ENCODE measurements around the gene ZMYND8.
"Not testable (repeated sequence)": the region's sequence is repeated elsewhere in the genome, so short reads cannot be mapped to it uniquely, and the experiment has no call there.

Gene ZMYND8

GRCh38 chr20:47243003-47243402 lies 113.5 kb downstream of the ZMYND8 start:
- DNase-seq = no peak

GRCh38 chr20:47241345-47241781 lies 115.1 kb downstream of the ZMYND8 start:
- peak; percentile 18 to 76 for DNase-seq

GRCh38 chr20:47240096-47240495 lies 116.4 kb downstream of the ZMYND8 start:
- not testable (repeated sequence) for DNase-seq

- no peak for DNase-seq
Measured at GRCh38 chr20:47239719-47240067, 116.8 kb downstream of the ZMYND8 start.

GRCh38 chr20:47238780-47239718 lies 117.5 kb downstream of the ZMYND8 start:
- DNase-seq = no peak

- DNase-seq = peak in 1 of 2 experiments; percentile 55
Measured at GRCh38 chr20:47237715-47238114, 118.8 kb downstream of the ZMYND8 start.

- no peak for DNase-seq
Measured at GRCh38 chr20:47236639-47236900, 119.9 kb downstream of the ZMYND8 start.

- no peak for DNase-seq
Measured at GRCh38 chr20:47235853-47236638, 120.5 kb downstream of the ZMYND8 start.

- no peak for DNase-seq
Measured at GRCh38 chr20:47235111-47235510, 121.4 kb downstream of the ZMYND8 start.

GRCh38 chr20:47233333-47234188 lies 122.9 kb downstream of the ZMYND8 start:
- DNase-seq = no peak

- no peak for DNase-seq
Measured at GRCh38 chr20:47232518-47232917, 124.0 kb downstream of the ZMYND8 start.

GRCh38 chr20:47231382-47232039 lies 125.0 kb downstream of the ZMYND8 start:
- no peak for DNase-seq

GRCh38 chr20:47230811-47231256 lies 125.7 kb downstream of the ZMYND8 start:
- no peak for DNase-seq

- no peak for DNase-seq
Measured at GRCh38 chr20:47228654-47229053, 127.8 kb downstream of the ZMYND8 start.

GRCh38 chr20:47227576-47227975 lies 128.9 kb downstream of the ZMYND8 start:
- no peak for DNase-seq

- DNase-seq = no peak
Measured at GRCh38 chr20:47227119-47227518, 129.4 kb downstream of the ZMYND8 start.

- no peak for DNase-seq
Measured at GRCh38 chr20:47225458-47225857, 131.0 kb downstream of the ZMYND8 start.

- DNase-seq = no peak
Measured at GRCh38 chr20:47224857-47225256, 131.6 kb downstream of the ZMYND8 start.

- no peak for DNase-seq
Measured at GRCh38 chr20:47224300-47224791, 132.2 kb downstream of the ZMYND8 start.

GRCh38 chr20:47223896-47224295 lies 132.6 kb downstream of the ZMYND8 start:
- DNase-seq = no peak

GRCh38 chr20:47222468-47223119 lies 133.9 kb downstream of the ZMYND8 start:
- DNase-seq = no peak

Data from NCI-H446 (cell line).